NCI-H748 (cell line): ENCODE data around the gene AAK1.
"Not testable (repeated sequence)": the region's sequence is repeated elsewhere in the genome, so short reads cannot be mapped to it uniquely, and the experiment has no call there.

Source experiments
- DNase-seq: peaks from one replicate; lab custom pipeline; 2025; ENCODE audit not compliant: unreplicated experiment; lab: John Stamatoyannopoulos, UW

AAK1 gene

DNA sequence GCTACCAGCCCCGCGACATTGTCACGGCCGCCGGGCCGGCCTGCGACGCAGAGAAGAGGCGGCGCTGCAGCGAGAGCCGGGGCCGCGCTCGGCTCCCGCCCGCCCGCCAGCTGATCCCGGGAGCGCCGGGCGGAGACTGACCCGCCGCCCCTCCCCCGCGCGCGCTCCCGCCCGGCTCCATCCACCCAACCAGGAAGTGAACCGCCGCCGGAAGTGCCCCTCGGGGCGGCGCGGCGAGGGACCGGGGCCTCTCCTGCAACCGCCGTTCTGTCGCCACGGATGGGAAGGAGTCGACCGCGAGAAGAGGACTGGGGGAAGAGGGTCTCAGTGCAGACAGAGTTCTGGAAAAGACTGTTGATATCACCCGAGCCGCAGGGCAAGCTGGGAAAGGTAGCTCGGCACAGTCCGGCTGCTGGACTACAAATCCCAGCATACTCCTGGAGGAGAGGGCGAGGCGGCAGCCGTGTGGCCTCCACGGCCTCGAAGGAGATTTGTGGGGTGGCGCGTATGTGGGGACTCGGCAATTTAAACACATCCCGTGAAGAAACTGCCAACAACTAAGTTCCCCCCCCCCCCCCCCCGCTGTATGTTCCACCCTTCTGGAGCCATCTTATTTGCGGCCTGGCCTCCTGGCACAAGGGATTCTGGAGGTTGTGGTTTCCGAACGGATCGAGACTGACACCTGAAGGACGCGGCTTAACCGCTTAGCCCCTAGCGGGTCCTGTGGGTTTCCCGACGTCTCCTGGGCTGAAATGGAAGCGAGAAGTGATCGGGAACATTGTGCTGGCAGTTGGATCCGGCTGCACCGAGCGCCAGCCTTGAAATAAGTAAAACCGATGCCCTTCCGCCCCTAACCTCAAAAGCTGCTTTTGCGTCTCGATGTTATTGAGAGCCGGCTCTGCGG is at the start of gene AAK1:
Gene AAK1, minus strand, starts transcription at position 138 of the 904 bp plus-strand sequence. CDS start 699 bp downstream, outside the sequence.
- DNase-seq = peak; percentile 87

- no peak for DNase-seq
Observed at GRCh38 chr2:69692424-69692823, 48.9 kb upstream of the AAK1 start.

GRCh38 chr2:69689969-69690368 is 46.4 kb upstream of the AAK1 start:
- DNase-seq = no peak

GRCh38 chr2:69689466-69689865 is 45.9 kb upstream of the AAK1 start:
- DNase-seq = no peak

DNA sequence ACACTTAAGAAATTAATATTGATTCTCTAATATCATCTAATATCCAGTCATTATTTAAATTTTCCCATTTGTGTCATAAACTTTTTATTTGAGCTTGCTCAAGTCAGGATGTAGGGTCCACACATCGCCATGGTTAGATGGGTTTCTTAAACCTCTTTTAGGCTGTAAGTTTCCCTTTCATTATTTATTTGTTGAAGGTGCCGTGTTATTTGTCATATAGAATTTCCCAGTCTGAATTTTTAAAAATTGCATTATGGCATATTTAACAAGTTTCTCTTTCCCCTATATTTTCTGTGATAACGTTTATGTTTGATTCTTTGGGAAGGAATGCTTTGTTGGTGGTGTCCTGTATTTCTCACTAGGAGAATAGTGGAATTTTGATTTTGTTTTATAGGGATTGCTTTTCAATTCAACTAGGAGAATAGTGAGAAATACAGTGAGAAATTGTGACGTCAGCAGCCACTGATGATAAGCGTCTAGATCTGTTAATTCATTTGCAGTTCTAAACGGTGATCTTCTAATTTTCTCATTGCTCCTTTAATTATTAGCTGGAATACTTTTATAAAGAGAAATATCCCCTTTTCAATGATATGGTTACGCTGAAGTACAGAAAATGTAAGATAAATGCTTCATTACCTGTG is 44.6 kb upstream of the AAK1 start:
- no peak for DNase-seq

- no peak for DNase-seq
Observed at GRCh38 chr2:69686813-69687212, 43.3 kb upstream of the AAK1 start.

GRCh38 chr2:69685321-69686048 is 41.9 kb upstream of the AAK1 start:
- no peak for DNase-seq

DNA sequence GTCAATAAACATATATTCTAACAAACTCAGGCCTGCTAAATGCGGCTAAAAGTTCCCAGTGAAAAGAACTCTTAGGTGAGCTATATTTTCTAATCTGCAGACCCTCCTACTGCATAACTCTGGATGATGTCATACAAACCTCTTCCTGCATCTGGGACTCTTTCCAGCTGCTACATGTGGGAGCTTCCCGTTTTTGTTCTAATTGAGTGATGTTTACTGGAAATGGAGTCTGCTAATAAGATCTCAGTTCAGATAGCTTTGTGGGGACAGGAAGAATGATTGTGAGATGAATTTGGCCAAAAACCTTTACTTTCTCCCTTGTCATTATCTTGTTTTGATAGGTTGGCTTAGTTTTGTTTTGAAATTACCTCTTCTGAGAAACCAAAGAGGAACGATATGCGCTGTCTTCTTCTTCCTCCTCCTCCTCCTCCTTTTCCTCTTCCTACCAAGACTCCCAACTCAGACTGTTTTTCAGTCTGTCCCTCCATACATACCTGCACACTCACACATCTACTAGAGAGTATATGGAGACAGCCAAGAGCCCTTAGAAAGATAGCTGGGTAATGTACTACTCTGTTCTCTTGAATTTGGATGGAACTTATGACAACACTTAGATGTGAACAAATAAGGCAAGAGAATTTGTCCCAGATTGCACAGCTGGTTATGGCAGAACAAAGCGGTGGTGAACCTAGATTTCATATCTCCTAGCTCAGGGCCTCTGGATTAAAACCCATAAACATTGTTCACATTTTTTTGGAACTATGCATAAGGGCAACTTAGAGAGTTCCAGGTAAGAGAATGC is 39.8 kb upstream of the AAK1 start:
- no peak for DNase-seq

- no peak for DNase-seq
Observed at GRCh38 chr2:69682525-69682924, 39.0 kb upstream of the AAK1 start.

- no peak for DNase-seq
Observed at GRCh38 chr2:69680001-69680675, 36.6 kb upstream of the AAK1 start.

GRCh38 chr2:69677914-69678313 is 34.4 kb upstream of the AAK1 start:
- DNase-seq = no peak

DNA sequence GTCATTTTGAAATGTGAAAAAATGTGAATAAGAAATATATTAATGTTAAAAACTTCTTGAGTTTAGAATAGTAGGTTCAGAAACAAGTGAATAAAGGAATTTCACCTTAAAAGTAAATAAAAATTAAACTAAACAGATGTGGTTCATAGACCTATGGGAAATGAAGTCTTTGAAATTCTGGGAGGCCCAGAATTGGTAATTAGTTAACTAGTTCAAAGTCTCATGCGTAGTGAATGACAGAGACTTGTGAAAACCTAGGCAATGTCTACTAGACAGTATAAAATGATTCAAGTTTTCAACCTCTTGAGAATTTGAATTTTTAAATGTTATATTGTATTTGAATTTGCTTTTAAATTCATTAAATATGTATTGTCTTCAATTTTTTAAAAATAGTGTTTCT is 32.6 kb upstream of the AAK1 start:
- DNase-seq = no peak

- DNase-seq = no peak
Observed at GRCh38 chr2:69674316-69674670, 30.8 kb upstream of the AAK1 start.

DNA sequence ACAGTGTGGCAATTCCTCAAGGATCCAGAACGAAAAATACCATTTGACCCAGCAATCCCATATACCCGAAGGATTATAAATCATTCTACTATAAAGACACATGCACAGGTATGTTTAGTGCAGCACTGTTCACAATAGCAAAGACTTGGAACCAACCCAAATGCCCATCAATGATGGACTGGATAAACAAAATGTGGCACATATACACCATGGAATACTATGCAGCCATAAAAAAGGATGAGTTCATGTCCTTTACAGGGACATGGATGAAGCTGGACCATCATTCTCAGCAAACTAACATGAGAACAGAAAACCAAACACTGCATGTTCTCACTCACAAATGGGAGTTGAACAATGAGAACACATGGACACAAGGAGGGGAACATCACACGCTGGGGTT is 29.6 kb upstream of the AAK1 start:
- not testable (repeated sequence) for DNase-seq

DNA sequence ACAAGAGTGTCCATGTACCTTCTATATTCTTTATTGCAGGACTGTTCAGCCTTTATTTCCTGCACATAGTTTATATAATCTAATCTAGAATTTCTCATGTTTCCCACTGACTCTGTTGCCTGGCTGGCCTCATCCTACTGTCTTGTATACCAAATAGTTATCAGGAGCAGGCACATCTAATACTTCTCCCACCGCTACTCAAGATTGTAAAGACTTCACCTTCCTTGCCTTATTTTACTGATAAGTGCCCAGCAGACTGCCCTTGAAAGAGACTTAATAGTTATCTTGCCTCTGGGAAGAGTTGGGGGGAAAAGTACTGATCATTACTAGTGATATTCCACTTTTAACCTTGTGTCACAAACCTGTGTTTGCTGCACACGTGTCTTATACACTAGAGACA is 26.1 kb upstream of the AAK1 start:
- DNase-seq = no peak

DNA sequence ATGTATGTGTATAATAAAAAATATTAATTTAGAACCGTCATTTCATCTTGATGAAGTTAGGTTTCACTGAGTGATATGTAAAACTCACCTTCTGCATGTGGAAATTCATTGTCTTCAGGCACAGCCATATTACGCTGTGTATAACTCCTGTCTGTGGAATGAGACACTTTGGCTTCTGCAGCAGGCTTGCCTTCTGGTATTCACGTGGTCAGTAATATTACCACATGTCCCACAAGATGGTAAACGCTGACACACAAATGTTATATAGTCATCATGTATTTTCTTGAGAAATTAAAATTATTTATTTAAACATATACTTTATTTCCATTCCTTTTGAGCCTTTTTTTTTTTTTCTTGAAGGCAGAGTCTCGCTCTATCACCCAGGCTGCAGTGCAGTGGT is 25.1 kb upstream of the AAK1 start:
- no peak for DNase-seq

- no peak for DNase-seq
Observed at GRCh38 chr2:69667805-69668382, 24.4 kb upstream of the AAK1 start.

GRCh38 chr2:69665152-69665551 is 21.6 kb upstream of the AAK1 start:
- no peak for DNase-seq

DNA sequence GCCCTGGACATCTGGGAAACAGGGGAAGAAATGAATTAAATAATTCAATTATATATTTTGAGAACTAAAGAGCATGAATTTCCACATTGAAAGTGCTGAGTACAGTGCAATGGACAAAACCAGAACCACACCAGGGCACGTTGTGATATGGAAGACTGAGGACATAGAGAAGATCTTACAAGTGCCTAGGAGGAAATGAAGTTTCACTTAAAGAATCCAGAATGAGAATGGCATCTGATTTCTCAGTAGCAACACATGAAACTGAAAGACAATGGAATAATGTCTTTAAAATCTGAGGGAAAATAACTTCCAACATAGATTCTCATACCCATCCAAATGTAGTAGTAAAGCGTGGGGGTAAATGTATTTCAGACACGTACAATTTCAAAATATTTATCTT is 20.3 kb upstream of the AAK1 start:
- DNase-seq = no peak

GRCh38 chr2:69662547-69662946 is 19.0 kb upstream of the AAK1 start:
- DNase-seq = not testable (repeated sequence)
